H1 (cell line): Measurements from ENCODE around the gene COA1.

Source experiments
- BRCA1 ChIP-seq: IDR thresholded peaks from 2 replicates; pipeline ENCODE4 v1.6.1; 2012; ENCODE audit warnings: low read depth, low read length, improper control_type of control experiment
- CBX8 ChIP-seq: fragments of 300-800, 300-1000 bp; sonication (generic); IDR thresholded peaks from 2 replicates; pipeline ENCODE4 v1.7.1; 2016; ENCODE audit warnings: low read depth, low read length, borderline replicate concordance
- EP300 ChIP-seq, 2 experiments: IDR thresholded peaks; 1 replicate in 1 of 2; 2 replicates in 1 of 2; pipeline ENCODE4 v1.6.1; 2011 to 2012; ENCODE audit warnings: low read depth in 2 of 2, low read length in 2 of 2, mild to moderate bottlenecking in 2 of 2, borderline replicate concordance in 1 of 2, inconsistent platforms in 1 of 2, moderate library complexity in 1 of 2
- EZH2 ChIP-seq: fragments of 200-600 bp; sonication (generic); IDR thresholded peaks from 2 replicates; pipeline ENCODE4 v1.7.1; 2012; ENCODE audit warnings: low read depth, mild to moderate bottlenecking, moderate library complexity, low read length, inconsistent platforms; ENCODE audit not compliant: severe bottlenecking
- KDM1A ChIP-seq: fragments of 200-600, 300-600 bp; sonication (generic); IDR thresholded peaks from 2 replicates; pipeline ENCODE4 v1.7.1; 2016; ENCODE audit warnings: mild to moderate bottlenecking, low read length, borderline replicate concordance
- NRF1 ChIP-seq: IDR thresholded peaks from 2 replicates; pipeline ENCODE4 v1.6.1; 2011; ENCODE audit warnings: mild to moderate bottlenecking, low read depth, low read length, improper control_type of control experiment

- TF ChIP-seq BRCA1, result no peak
- TF ChIP-seq KDM1A, result no peak
- no peak for TF ChIP-seq EZH2
- no peak for TF ChIP-seq CBX8
- TF ChIP-seq EP300 (IDR thresholded peaks at IDR 0.05; ENCODE audit: borderline replicate concordance in 1 of 2, low read depth in 2 of 2, low read length in 2 of 2), result no peak
- TF ChIP-seq NRF1, result no peak; the same call in 1 of the 2 replicates
These were observed at the start of gene COA1 for GRCh38 chr7:43729214-43729923.
